ENCODE results near the gene MINDY4. TPM values are rescaled to one million over a fixed set of nuclear protein-coding genes. Genes with fewer than 3 reads are reported as not detected.

The MINDY4 gene
- total and polyA plus RNA-seq, 10 of the 15 experiments (the other 5 are each of a cell fraction or from before 2014, with no cell fraction given), result 0.10 to 0.90 (median 0.40) TPM

GRCh38 chr7:30941582-30942323 lies 170.5 kb downstream of the MINDY4 start:
- FAIRE-seq (no peak), ATAC-seq (no peak), DNase-seq (ENCODE audit: low read depth, low spot score) (no peak)
- Histone ChIP-seq H2AFZ (ENCODE audit: control insufficient read depth, low read depth, low read length) (no peak overlapping the region), H3K27ac (ENCODE audit: control insufficient read depth, insufficient read depth) (no peak overlapping the region), H3K36me3 (ENCODE audit: control insufficient read depth in 2 of 2, insufficient read depth in 2 of 2, low read length in 1 of 2) (no peaks in the 10 kb centered on the region), H3K4me2 (ENCODE audit: control insufficient read depth, insufficient read depth) (no peak overlapping the region), H3K27me3 (replicated peaks in 1 of 2; ENCODE audit: control insufficient read depth in 2 of 2, insufficient read depth in 2 of 2, low read length in 1 of 2) (no peaks in the 10 kb centered on the region; a peak in 1 of 4 replicates), H3K4me3 (no peak overlapping the region), H3K4me1 (ENCODE audit: control insufficient read depth, insufficient read depth, low read length) (no peaks in the 10 kb centered on the region), H4K20me1 (ENCODE audit: control insufficient read depth, insufficient read depth) (no peaks in the 10 kb centered on the region), H3K79me2 (ENCODE audit: control insufficient read depth, insufficient read depth, low read length) (no peaks in the 10 kb centered on the region), H3K9me3 (replicated peaks; ENCODE audit: control insufficient read depth, insufficient read depth, low read length) (no peaks in the 10 kb centered on the region), H3K9ac (ENCODE audit: control insufficient read depth, insufficient read depth, low read length) (no peak overlapping the region)
- ChIA-PET SMC1A (ENCODE audit: uncharacterized antibody, unreplicated experiment) (interaction anchor here (3.4 kb wide), 1 partner anchor 32 kb away, joined by 10 read pairs; no protein-coding TSS in a partner anchor), POLR2A (no interaction called here), RAD21 (ENCODE audit: unreplicated experiment) (no interaction called here), CTCF (interaction anchor here (0.8 to 2.3 kb wide), 7 partner anchors 32 to 192 kb away, joined by 3 to 9 read pairs (median 3); no protein-coding TSS in a partner anchor)
- in situ Hi-C loops (cut with MboI), result no loop called here
- no TSS peak for BruUV-seq (replicated peaks)
- intact Hi-C loops (cut with micrococcal nuclease; ENCODE audit: unreplicated experiment), result no loop called here
- 15% methylated on average over 8 of the region's 8 CpGs for WGBS (ENCODE audit: insufficient coverage, insufficient replicate concordance, low lambda C conversion rate, missing lambda C conversion rate)
- no peak for TF ChIP-seq NFXL1 (IDR thresholded peaks at IDR 0.05; ENCODE audit: borderline replicate concordance)
- TF ChIP-seq MTA2 (IDR thresholded peaks at IDR 0.05; ENCODE audit: low read depth), result no peak
- TF ChIP-seq NR2C1 (IDR thresholded peaks at IDR 0.05), result no peak
- no peak for TF ChIP-seq RELA (IDR thresholded peaks at IDR 0.05; ENCODE audit: borderline replicate concordance, partially characterized antibody)
- TF ChIP-seq TBL1XR1 (IDR thresholded peaks at IDR 0.05; ENCODE audit: low read depth, low read length), result no peak
- no peak for TF ChIP-seq SREBF1 (IDR thresholded peaks at IDR 0.05; ENCODE audit: low read length)
- TF ChIP-seq ZBTB40 (IDR thresholded peaks at IDR 0.05; ENCODE audit: borderline replicate concordance), result no peak
- TF ChIP-seq HSF1 (IDR thresholded peaks at IDR 0.05; ENCODE audit: low read depth, low read length), result no peak
- no peak for TF ChIP-seq GABPA (IDR thresholded peaks at IDR 0.05; ENCODE audit: low read depth)
- TF ChIP-seq RAD21 (IDR thresholded peaks at IDR 0.05; ENCODE audit: insufficient read depth, low read depth, low read length), result no peak
- no peak for TF ChIP-seq ATF3 (IDR thresholded peaks at IDR 0.05; ENCODE audit: borderline replicate concordance, extremely low read depth, low read depth, low read length)
- TF ChIP-seq NBN (IDR thresholded peaks at IDR 0.05), result no peak
- TF ChIP-seq ZBTB4 (CRISPR knock-in tag; IDR thresholded peaks at IDR 0.05), result no peak
- no peak for TF ChIP-seq LARP7 (IDR thresholded peaks at IDR 0.05)
- no peak for TF ChIP-seq STAT3 (IDR thresholded peaks at IDR 0.05; ENCODE audit: low read depth, low read length)
- TF ChIP-seq RFX5 (IDR thresholded peaks at IDR 0.05; ENCODE audit: low read depth, low read length), result no peak
